GM21367 (cell line): Measurements from ENCODE around the gene ACTN1.

Experiments used
- ATAC-seq: cut with Tn5 transposase; IDR thresholded peaks from one replicate; pipeline ENCODE4 v1.9.1; 2021; ENCODE audit not compliant: unreplicated experiment

The ACTN1 gene

GRCh38 chr14:68921049-68921448 lies 58.1 kb downstream of the ACTN1 start:
- no peak for ATAC-seq

- no peak for ATAC-seq
Observed at GRCh38 chr14:68919129-68919927, 59.8 kb downstream of the ACTN1 start.

GRCh38 chr14:68918612-68919011 lies 60.5 kb downstream of the ACTN1 start:
- ATAC-seq, result no peak

GRCh38 chr14:68916358-68916941 lies 62.7 kb downstream of the ACTN1 start:
- ATAC-seq, result no peak

GRCh38 chr14:68913516-68913915 lies 65.6 kb downstream of the ACTN1 start:
- ATAC-seq, result no peak

GRCh38 chr14:68911594-68912227 lies 67.4 kb downstream of the ACTN1 start:
- ATAC-seq, result no peak

- no peak for ATAC-seq
Observed at GRCh38 chr14:68910540-68910939, 68.6 kb downstream of the ACTN1 start.

- no peak for ATAC-seq
Observed at GRCh38 chr14:68908803-68909202, 70.3 kb downstream of the ACTN1 start.

GRCh38 chr14:68908201-68908600 lies 70.9 kb downstream of the ACTN1 start:
- ATAC-seq, result no peak

- ATAC-seq, result no peak
Observed at GRCh38 chr14:68906439-68906838, 72.7 kb downstream of the ACTN1 start.

- ATAC-seq, result no peak
Observed at GRCh38 chr14:68905107-68905895, 73.8 kb downstream of the ACTN1 start.

- no peak for ATAC-seq
Observed at GRCh38 chr14:68902357-68902756, 76.7 kb downstream of the ACTN1 start.

- no peak for ATAC-seq
Observed at GRCh38 chr14:68899033-68899603, 80.0 kb downstream of the ACTN1 start.

- no peak for ATAC-seq
Observed at GRCh38 chr14:68898248-68899032, 80.7 kb downstream of the ACTN1 start.

GRCh38 chr14:68897559-68898155 lies 81.4 kb downstream of the ACTN1 start:
- ATAC-seq, result no peak

- no peak for ATAC-seq
Observed at GRCh38 chr14:68896132-68896531, 83.0 kb downstream of the ACTN1 start.

GRCh38 chr14:68894802-68895703 lies 84.0 kb downstream of the ACTN1 start:
- no peak for ATAC-seq

GRCh38 chr14:68894123-68894522 lies 85.0 kb downstream of the ACTN1 start:
- no peak for ATAC-seq

GRCh38 chr14:68893566-68893965 lies 85.5 kb downstream of the ACTN1 start:
- ATAC-seq, result no peak
